Gastrocnemius medialis (tissue), 4 donors: ENCODE measurements around the gene IGF2BP2. TPM values are rescaled to one million over a fixed set of nuclear protein-coding genes. Genes with fewer than 3 reads are reported as not detected.

Source experiments
- ATAC-seq, 2 donors: fragments of 150-250 bp; one replicate each; pipeline ENCODE4 v1.9.1; 2016
- DNase-seq, 2 donors: peaks; one replicate each; pipeline ENCODE4 v3.0.0-alpha.2; 2019
- H3K27ac ChIP-seq, 4 donors: fragments of 200-600 bp; sonication (generic); 1 replicate in 1 of 4; 2 replicates in 3 of 4; pipeline ENCODE4 v1.5.1; 2016 to 2018; ENCODE audit warnings: mild to moderate bottlenecking in 2 of 4, moderate library complexity in 1 of 4
- H3K27me3 ChIP-seq, 3 donors: fragments of 200-600 bp; sonication (generic) in 2 of 3; 1 replicate in 1 of 3; 2 replicates in 2 of 3; pipeline versions ENCODE4 v1.5.1 to v1.6.0; 2016 to 2019; ENCODE audit warnings: mild to moderate bottlenecking in 1 of 3, moderate library complexity in 1 of 3
- H3K36me3 ChIP-seq, 2 donors: fragments of 200-600 bp; sonication (generic) in 1 of 2; one replicate each; pipeline ENCODE4 v1.5.1; 2017 to 2018
- H3K4me1 ChIP-seq, 2 donors: fragments of 200-600 bp; sonication (generic) in 1 of 2; one replicate each; pipeline ENCODE4 v1.5.1; 2016 to 2017; ENCODE audit warnings: mild to moderate bottlenecking in 2 of 2
- H3K4me3 ChIP-seq, 4 donors: fragments of 200-600 bp; sonication (generic) in 3 of 4; 1 replicate in 1 of 4; 2 replicates in 3 of 4; pipeline ENCODE4 v1.5.1; 2016 to 2019; ENCODE audit warnings: mild to moderate bottlenecking in 2 of 4
- H3K9me3 ChIP-seq, 3 donors: fragments of 200-600 bp; sonication (generic) in 2 of 3; 1 replicate in 1 of 3; 2 replicates in 2 of 3; pipeline ENCODE4 v1.5.1; 2016 to 2019
- POLR2A ChIP-seq, 2 donors: fragments of 450-650 bp; IDR thresholded peaks; one replicate each; pipeline ENCODE4 v1.6.1; 2017; ENCODE audit warnings: antibody characterized with exemption in 2 of 2, mild to moderate bottlenecking in 2 of 2, moderate library complexity in 2 of 2
- in situ Hi-C, 4 donors: fragments of 200-750 bp; cut with MboI; loops; one replicate each; pipeline versions ENCODE4 v1.15.0 to v1.8.0; 2017; ENCODE audit warnings: low sequenced_read_pairs in 4 of 4
- intact Hi-C: fragments of 100-400 bp; cut with DNase I; formaldehyde crosslinking; loops from one replicate; pipeline ENCODE4 v1.15.1; 2023; ENCODE audit warnings: low total_unique reads
- total RNA-seq, 4 donors: library from RNA; depleted of rRNA; stranded (reverse); fragments of >200 nt; gene quantifications; one replicate each; pipeline versions ENCODE4 v1.1.0 to v1.2.3, GENCODE V29; 2016
- TF ChIP-seq, protein P1 (sequence below), 5 experiments: fragments of 450-650 bp in 3 of 5; fragments of 200-600 bp in 2 of 5; sonication (generic) in 2 of 5; IDR thresholded peaks in 4 of 5; conservative IDR thresholded peaks in 1 of 5; 1 replicate in 4 of 5; 2 replicates in 1 of 5; pipeline ENCODE4 v1.5.1; 2016 to 2019; ENCODE audit warnings: antibody characterized with exemption in 5 of 5, mild to moderate bottlenecking in 3 of 5, moderate library complexity in 3 of 5

IGF2BP2 gene
- total RNA-seq, 4 donors from 2014 or later, result 0.97 to 6.3 (median 1.7) TPM

DNA sequence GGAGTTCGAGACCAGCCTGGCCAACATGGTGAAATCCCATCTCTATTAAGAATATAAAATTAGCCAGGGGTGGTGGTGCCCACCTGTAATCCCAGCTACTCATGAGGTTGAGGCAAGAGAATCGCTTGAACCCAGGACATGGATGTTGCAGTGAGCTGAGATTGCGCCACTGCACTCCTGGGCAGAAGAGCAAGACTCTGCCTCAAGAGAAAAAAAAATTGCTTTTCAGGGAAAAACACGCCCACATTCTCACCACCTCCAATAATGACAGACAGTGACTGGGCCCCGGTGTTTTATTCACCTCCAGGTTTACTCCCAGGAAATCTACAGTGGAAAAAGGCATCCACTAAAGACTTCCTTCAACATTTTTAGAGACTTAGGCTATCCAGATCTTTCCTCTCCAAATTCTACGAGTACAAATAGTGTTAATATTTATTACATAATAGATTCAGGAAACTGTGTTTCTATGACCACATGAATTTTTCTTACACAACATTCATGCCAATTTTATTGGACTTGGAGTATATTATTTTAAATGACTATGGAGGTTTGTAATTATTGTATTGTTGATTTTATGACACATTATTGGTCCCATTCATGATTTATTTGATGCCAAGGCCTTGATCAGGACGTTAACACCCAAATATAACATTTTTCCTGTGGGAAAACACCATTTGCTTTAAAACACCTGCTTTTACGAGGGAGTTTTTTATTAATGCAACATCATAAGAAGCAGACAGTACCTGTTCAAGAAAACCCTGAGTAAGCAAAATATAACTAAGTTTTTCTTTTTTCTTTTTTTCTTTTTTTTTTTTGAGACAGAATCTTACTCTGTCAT, 26.6 kb downstream of the IGF2BP2 start:
- Histone ChIP-seq H3K4me1 (no peaks in the 10 kb centered on the region), H3K4me3 (no peak overlapping the region), H3K9me3 (no peaks in the 10 kb centered on the region), H3K27me3 (no peaks in the 10 kb centered on the region), H3K36me3 (no peaks in the 10 kb centered on the region), H3K27ac (no peak overlapping the region)
- intact Hi-C loops, result no loop called here
- no peak for DNase-seq
- no peak for ATAC-seq
- in situ Hi-C loops, result no loop called here
- TF ChIP-seq, protein P1, sequence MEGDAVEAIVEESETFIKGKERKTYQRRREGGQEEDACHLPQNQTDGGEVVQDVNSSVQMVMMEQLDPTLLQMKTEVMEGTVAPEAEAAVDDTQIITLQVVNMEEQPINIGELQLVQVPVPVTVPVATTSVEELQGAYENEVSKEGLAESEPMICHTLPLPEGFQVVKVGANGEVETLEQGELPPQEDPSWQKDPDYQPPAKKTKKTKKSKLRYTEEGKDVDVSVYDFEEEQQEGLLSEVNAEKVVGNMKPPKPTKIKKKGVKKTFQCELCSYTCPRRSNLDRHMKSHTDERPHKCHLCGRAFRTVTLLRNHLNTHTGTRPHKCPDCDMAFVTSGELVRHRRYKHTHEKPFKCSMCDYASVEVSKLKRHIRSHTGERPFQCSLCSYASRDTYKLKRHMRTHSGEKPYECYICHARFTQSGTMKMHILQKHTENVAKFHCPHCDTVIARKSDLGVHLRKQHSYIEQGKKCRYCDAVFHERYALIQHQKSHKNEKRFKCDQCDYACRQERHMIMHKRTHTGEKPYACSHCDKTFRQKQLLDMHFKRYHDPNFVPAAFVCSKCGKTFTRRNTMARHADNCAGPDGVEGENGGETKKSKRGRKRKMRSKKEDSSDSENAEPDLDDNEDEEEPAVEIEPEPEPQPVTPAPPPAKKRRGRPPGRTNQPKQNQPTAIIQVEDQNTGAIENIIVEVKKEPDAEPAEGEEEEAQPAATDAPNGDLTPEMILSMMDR (IDR thresholded peaks at IDR 0.05 in 4 of 5, conservative IDR thresholded peaks at IDR 0.05 in 1 of 5), result no peak

DNA sequence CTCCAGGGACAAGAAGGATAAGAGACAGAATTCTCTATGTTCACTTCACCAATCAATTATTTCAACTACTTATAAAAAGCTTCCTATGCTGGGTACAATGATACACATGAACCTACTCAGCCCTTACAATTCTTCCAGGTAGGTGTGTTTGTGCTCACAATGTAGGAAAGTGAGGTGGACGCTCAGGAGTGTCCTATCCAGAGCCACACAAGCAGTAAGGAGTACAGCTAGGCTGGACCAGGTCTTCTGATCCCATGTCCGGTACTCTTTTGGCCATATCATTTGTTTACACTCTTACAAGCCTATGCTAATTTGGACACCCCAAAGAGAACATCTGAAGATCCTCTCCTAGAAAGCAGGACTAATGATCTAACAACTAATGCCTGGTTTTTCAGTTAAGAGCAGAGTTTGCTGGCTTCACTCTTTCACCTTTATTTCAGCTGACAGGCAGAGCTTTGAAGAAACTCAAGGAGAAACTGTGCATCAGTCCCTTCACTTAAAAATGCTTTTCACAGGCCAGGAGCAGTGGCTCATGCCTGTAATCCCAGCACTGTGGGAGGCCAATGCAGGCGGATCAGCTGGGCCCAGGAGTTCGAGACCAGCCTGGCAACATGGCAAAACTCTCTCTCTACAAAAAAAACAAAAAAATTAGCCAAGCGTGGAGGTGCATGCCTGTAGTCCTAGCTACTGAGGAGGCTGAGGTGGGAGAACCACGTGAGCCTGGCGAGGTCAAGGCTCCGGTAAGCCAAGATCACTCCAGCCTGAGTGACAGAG, 27.5 kb downstream of the IGF2BP2 start:
- in situ Hi-C loops (no loop called here), intact Hi-C loops (no loop called here)
- no peaks in the 10 kb centered on the region for H3K9me3 ChIP-seq
- H3K36me3 ChIP-seq, result no peaks in the 10 kb centered on the region
- H3K4me3 ChIP-seq, result no peak overlapping the region
- H3K27me3 ChIP-seq, result no peaks in the 10 kb centered on the region
- DNase-seq, result no peak
- no peaks in the 10 kb centered on the region for H3K4me1 ChIP-seq
- ATAC-seq, result no peak
- TF ChIP-seq POLR2A (IDR thresholded peaks at IDR 0.05), result no peak
- TF ChIP-seq, protein P1 (IDR thresholded peaks at IDR 0.05 in 4 of 5, conservative IDR thresholded peaks at IDR 0.05 in 1 of 5), result no peak
- no peak overlapping the region for H3K27ac ChIP-seq

DNA sequence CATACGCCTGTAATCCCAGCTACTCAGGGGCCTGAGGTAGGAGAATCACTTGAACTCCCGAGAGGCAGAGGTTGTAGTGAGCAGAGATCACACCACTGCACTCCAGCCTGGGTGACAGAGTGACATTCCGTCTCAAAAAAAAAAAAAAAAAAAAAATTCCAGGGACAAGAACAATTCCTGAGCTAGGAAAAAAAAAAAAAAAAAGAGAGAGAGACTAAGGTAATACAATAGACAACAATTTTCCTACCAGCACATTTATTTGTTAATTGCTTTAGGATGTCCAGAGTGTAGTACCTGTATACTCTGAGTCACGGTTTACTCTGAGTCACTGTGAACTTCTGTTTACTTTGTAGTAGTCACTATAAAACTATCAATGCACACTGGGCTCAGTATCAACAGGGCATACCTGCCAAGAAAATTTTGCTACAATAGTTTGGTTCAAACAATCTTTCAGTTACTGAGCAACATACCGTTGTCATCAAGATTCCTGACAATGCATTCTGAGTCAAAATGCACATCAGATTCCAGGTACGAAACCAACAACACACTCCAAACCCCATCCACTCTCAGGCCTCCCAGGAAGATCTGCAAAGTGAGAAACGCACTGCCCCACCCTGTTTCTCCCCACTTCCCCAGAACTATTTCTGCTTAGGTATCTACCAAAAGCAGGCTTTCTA, 28.3 kb downstream of the IGF2BP2 start:
- no peak for TF ChIP-seq POLR2A (IDR thresholded peaks at IDR 0.05)
- TF ChIP-seq, protein P1 (IDR thresholded peaks at IDR 0.05 in 4 of 5, conservative IDR thresholded peaks at IDR 0.05 in 1 of 5), result no peak
- intact Hi-C loops, result no loop called here
- no peaks in the 10 kb centered on the region for H3K4me1 ChIP-seq
- no peaks in the 10 kb centered on the region for H3K9me3 ChIP-seq
- H3K4me3 ChIP-seq, result no peak overlapping the region
- ATAC-seq (no peak), DNase-seq (no peak)
- no peak overlapping the region for H3K27ac ChIP-seq
- no peaks in the 10 kb centered on the region for H3K27me3 ChIP-seq
- H3K36me3 ChIP-seq, result no peaks in the 10 kb centered on the region
- in situ Hi-C loops, result no loop called here

DNA sequence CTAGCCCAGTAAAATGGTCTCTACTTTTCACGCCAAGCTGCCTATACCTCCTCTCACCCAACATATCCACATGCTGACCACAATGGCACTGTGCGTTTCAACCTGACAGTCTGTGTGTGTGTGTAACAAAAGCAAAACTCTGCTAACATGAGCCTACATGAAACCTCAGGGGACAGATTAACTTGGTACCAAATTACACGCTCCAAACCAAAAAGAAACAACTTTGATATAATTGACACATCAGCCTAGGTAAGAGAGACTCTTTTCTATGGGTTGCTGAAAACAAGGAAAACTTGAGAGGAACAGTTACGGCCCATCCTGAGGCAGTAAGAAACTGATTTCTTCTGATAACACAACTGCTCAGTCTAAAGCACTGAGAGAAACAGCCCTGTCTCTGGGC, 31.5 kb downstream of the IGF2BP2 start:
- TF ChIP-seq, protein P1 (IDR thresholded peaks at IDR 0.05 in 4 of 5, conservative IDR thresholded peaks at IDR 0.05 in 1 of 5), result no peak
- TF ChIP-seq POLR2A (IDR thresholded peaks at IDR 0.05), result no peak
- ATAC-seq (no peak), DNase-seq (no peak)
- Histone ChIP-seq H3K27me3 (no peaks in the 10 kb centered on the region), H3K36me3 (no peaks in the 10 kb centered on the region), H3K4me3 (no peak overlapping the region), H3K27ac (no peak overlapping the region), H3K9me3 (no peaks in the 10 kb centered on the region), H3K4me1 (no peaks in the 10 kb centered on the region)
- intact Hi-C loops, result no loop called here
- in situ Hi-C loops, result no loop called here
